SJSA1 (cell line): ENCODE results near the gene KDM4B. TPM values are rescaled to one million over a fixed set of nuclear protein-coding genes. Genes with fewer than 3 reads are reported as not detected.
A peak's percentile ranks its signal among the peaks of the same experiment; 100 is the strongest.
"Not testable (repeated sequence)": the region's sequence is repeated elsewhere in the genome, so short reads cannot be mapped to it uniquely, and the experiment has no call there.

Source experiments
- DNase-seq, 2 experiments: peaks; one replicate each; pipeline ENCODE4 v3.0.0-alpha.2; 2015 to 2020; ENCODE audit warnings: low spot score in 2 of 2, low read depth in 1 of 2
- H3K27ac ChIP-seq: fragments of 250-450 bp; sonication (Bioruptor Pico); 2 replicates; pipeline ENCODE4 v1.5.1; 2020; ENCODE audit warnings: mild to moderate bottlenecking, moderate library complexity
- H3K27me3 ChIP-seq: fragments of 250-450 bp; sonication (Bioruptor Pico); replicated peaks from 2 replicates; pipeline ENCODE4 v1.5.1; 2020; ENCODE audit warnings: mild to moderate bottlenecking, moderate library complexity
- H3K36me3 ChIP-seq: fragments of 250-450 bp; sonication (Bioruptor Pico); 2 replicates; pipeline ENCODE4 v1.5.1; 2020; ENCODE audit warnings: mild to moderate bottlenecking
- H3K4me1 ChIP-seq: fragments of 250-450 bp; sonication (Bioruptor Pico); replicated peaks from 2 replicates; pipeline ENCODE4 v1.6.1; 2021; ENCODE audit warnings: mild to moderate bottlenecking
- H3K4me3 ChIP-seq: fragments of 250-450 bp; sonication (Bioruptor Pico); 2 replicates; pipeline ENCODE4 v1.5.1; 2020; ENCODE audit warnings: mild to moderate bottlenecking
- H3K9me3 ChIP-seq: fragments of 250-450 bp; sonication (Bioruptor Pico); replicated peaks from 2 replicates; pipeline ENCODE4 v1.5.1; 2020; ENCODE audit warnings: mild to moderate bottlenecking
- total RNA-seq: library from RNA; depleted of rRNA; stranded (reverse); fragments of >200 nt; shearing (Covaris generic); gene quantifications from 2 replicates; pipeline ENCODE4 v1.2.3, GENCODE V29; 2014

Gene KDM4B
- total RNA-seq, 1 experiment from 2014 or later = 9.1 TPM

DNA sequence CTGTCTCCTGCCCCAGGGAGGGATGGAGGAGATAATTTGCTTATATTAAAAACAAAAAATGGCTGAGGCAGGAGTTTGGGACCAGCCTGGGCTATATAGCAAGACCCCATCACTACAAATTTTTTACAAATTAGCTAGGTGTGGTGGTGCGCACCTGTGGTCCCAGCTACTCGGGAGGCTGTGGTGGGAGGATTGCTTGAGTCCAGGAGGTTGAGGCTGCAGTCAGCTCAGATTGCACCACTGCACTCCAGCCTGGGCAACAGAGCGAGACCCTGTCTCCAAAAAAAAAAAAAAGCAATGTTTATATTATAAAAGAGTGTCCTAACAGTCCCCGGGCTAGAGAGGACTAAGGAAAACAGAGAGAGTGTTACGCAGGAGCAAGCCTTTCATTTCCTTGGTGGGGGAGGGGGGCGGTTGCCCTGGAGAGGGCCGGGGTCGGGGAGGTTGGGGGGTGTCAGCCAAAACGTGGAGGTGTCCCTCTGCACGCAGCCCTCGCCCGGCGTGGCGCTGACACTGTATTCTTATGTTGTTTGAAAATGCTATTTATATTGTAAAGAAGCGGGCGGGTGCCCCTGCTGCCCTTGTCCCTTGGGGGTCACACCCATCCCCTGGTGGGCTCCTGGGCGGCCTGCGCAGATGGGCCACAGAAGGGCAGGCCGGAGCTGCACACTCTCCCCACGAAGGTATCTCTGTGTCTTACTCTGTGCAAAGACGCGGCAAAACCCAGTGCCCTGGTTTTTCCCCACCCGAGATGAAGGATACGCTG, 184.0 kb downstream of the KDM4B start:
- Histone ChIP-seq H3K4me1 (no peaks in the 10 kb centered on the region), H3K4me3 (no peak overlapping the region), H3K9me3 (no peaks in the 10 kb centered on the region), H3K27ac (no peak overlapping the region), H3K36me3 (peaks cover 8% of the 10 kb centered on the region; the same call in 1 of the 2 replicates), H3K27me3 (no peaks in the 10 kb centered on the region)
- no peak for DNase-seq

DNA sequence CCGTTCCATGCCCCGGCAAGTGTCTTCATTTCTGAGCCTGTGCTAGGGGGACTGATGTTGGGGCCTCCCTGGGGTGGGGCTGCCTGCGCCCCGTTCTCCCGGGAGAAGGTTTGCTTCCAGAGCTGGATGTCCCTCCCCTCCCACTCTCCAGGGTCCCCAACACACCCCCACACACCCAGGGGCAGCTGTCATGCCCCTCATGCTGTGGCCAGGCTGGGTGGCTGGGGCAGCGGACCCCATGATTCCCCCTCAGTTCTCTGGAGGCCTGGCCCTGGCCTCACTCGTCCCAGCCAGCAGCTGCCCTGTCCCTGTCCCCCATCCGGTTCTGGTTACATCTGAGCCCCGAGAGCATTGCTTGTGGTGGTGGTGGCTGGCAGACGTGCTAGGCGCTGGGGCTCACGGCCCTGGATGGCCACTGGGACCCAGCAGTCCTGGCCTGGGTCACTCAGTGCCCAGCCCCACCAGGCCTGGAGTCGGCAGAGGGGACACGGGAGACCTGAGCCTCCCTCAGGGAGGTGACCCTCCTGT, 184.8 kb downstream of the KDM4B start:
- no peaks in the 10 kb centered on the region for H3K4me1 ChIP-seq
- peaks cover 3% of the 10 kb centered on the region; the same call in 1 of the 2 replicates for H3K9me3 ChIP-seq
- peaks cover 8% of the 10 kb centered on the region; the same call in 1 of the 2 replicates for H3K36me3 ChIP-seq
- H3K4me3 ChIP-seq = no peak overlapping the region
- no peaks in the 10 kb centered on the region for H3K27me3 ChIP-seq
- no peak overlapping the region for H3K27ac ChIP-seq
- DNase-seq = no peak

DNA sequence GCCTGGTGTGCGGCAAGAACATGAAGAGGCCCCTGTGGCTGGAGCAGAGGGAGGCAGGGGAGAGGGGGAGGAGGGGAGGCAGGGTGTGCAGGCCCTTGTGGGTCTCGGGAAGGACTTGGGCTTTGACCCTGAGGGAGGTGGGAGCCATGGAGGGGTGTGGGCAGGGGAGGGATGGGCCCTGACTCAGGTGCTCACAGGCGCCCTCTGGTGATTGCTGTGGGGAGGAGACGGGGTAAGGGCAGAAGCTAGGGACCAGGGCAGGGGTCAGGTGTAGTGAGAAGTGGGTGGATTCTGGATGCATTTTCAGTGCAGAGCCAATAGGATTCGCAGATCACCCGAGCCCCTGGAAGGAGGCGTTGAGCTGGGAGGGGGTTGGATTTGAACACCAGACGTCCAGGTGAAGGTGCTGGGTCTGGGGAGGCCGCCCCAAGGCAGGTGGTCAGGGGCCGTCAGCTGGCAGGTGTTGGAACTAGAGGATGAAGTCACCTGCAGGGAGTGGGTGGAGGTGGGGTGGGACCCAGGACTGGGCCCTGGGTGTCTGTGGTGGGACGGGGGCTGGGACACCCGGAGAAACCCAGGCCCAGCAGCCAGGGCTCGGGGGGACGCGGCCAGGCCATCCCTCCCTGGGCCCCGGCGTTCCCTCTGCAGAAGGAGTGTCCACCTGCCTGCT, 185.4 kb downstream of the KDM4B start:
- Histone ChIP-seq H3K27ac (no peak overlapping the region), H3K9me3 (peaks cover 4% of the 10 kb centered on the region; the same call in 1 of the 2 replicates), H3K27me3 (no peaks in the 10 kb centered on the region), H3K4me3 (no peak overlapping the region), H3K4me1 (no peaks in the 10 kb centered on the region), H3K36me3 (peaks cover 2% of the 10 kb centered on the region; the same call in 1 of the 2 replicates)
- DNase-seq = peak in 1 of 2 experiments; percentile 60

DNA sequence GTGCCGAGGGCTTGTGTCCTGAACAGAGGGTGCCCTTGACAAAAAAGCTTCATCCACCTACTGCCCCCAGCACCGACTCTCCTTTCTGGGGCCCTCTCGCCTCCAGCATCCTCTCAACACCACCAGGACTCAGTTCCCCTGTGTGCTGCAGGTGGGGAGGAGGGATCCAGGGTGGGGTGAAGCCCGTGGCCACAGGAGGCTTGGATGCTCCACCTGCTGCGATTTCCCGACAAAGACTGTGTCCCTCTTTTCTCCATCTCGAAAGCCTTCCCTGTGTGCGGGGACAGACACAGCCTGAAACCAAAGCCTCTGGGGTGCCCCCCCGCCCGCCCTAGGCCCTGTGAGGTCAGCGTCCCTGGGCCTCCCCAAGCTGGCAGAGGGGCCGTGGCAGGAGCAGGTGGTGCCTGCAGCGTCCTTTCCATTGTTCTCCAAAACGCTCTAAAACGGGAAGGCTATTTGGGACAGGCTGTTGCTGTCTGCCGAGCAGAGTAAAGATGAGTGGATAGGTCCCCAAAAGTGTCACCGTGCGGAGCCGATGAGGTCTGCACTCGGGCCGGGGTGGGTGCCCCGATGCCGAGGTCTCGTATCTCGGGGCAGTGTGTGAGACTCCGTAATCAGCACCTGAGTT, 186.0 kb downstream of the KDM4B start:
- no peak for DNase-seq
- Histone ChIP-seq H3K4me1 (no peaks in the 10 kb centered on the region), H3K9me3 (peaks cover 4% of the 10 kb centered on the region; the same call in 1 of the 2 replicates), H3K27me3 (no peaks in the 10 kb centered on the region), H3K4me3 (no peak overlapping the region), H3K36me3 (peaks cover 2% of the 10 kb centered on the region; the same call in 1 of the 2 replicates), H3K27ac (no peak overlapping the region)

DNA sequence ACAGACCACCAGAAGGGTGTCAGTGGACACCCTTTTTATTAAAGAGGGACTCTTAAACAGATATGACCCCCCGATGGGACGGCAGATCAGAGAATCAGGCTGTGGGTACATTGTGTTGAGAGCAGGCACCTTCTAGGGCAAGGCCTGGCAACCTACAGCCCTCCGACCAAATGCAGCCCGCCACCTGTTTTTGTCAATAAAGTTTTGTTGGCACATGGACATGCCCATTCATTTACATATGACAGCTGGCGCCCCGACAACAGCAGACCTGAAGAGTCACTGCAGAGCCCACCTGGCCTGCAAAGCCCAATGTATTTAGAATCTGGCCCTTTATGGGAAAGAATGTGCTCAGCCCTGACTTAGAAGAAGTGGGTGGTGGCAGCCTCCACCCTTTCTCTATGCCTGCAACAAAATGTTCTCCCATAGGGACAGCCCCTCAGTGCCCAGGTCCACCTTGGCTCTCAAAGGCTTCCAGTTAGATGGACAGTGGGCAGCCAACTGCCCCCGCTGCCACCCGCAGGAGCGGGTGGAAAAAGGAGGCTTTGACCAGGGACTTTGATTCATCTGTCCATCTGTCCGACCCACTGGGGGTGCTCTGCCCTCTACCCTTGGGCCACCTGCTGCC, 186.8 kb downstream of the KDM4B start:
- DNase-seq = no peak
- Histone ChIP-seq H3K27me3 (no peaks in the 10 kb centered on the region), H3K9me3 (peaks cover 4% of the 10 kb centered on the region; the same call in 1 of the 2 replicates), H3K36me3 (peaks cover 2% of the 10 kb centered on the region; the same call in 1 of the 2 replicates), H3K4me1 (no peaks in the 10 kb centered on the region), H3K4me3 (no peak overlapping the region), H3K27ac (no peak overlapping the region)

DNA sequence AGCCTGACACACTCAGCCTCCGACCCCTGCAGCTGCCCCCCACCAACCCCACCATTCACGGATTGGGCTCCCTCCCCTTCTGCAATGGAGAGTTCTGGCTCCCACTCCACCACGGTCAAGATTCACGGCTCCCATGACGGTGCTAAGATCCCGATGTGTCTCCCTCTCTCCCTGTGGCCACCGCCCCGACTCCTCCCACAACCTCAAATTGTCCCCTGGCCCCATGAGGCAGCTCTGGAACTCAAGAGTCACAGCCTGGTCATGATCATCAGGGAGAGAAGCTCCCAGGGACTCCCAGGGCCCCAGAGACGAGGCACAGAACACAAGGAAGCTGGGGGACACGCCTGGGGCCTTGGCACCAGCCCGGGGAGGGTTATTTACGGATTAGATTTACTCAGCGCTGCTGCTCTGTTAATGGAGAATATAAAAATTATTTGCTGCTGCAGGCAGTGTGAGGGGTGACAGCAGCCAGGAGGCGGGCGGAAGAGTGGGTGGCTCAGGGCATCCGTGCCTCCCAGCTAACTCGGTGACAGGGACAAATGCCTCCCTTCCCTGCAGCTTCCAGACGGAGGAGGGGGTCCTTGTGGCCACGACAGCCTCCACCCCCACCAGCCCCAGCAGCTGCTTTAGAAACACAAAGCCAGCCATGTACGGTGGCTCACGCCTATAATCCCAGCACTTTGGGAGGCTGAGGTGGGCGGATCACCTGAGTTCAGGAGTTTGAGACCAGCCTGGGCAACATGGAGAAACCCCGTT, 187.5 kb downstream of the KDM4B start:
- H3K4me3 ChIP-seq = no peak overlapping the region
- no peaks in the 10 kb centered on the region for H3K4me1 ChIP-seq
- no peaks in the 10 kb centered on the region for H3K27me3 ChIP-seq
- H3K27ac ChIP-seq = no peak overlapping the region
- H3K36me3 ChIP-seq = peaks cover 2% of the 10 kb centered on the region; the same call in 1 of the 2 replicates
- H3K9me3 ChIP-seq = peaks cover 4% of the 10 kb centered on the region; the same call in 1 of the 2 replicates
- no peak for DNase-seq

DNA sequence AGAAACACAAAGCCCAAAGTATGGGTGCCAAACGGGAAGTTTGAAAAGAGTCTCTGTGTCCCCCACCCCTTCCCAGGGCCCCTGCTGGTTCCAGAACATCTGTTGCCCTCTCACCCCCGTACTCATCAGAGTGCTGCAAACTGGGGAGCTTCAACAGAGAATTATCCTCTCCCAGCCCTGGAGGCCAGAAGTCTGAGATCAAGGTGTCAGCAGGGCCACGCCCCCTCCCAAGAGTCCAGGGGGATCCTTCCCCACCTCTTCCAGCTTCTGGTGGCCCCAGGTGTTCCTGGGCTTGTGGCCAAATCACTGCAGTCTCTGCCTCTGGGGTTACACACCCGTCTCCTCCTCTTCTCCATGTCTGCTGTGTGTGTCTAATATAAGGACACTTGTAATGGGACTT, 188.3 kb downstream of the KDM4B start:
- Histone ChIP-seq H3K9me3 (peaks cover 4% of the 10 kb centered on the region; the same call in 1 of the 2 replicates), H3K4me3 (no peak overlapping the region), H3K27ac (no peak overlapping the region), H3K27me3 (no peaks in the 10 kb centered on the region), H3K36me3 (peaks cover 2% of the 10 kb centered on the region; the same call in 1 of the 2 replicates), H3K4me1 (no peaks in the 10 kb centered on the region)
- DNase-seq = no peak

DNA sequence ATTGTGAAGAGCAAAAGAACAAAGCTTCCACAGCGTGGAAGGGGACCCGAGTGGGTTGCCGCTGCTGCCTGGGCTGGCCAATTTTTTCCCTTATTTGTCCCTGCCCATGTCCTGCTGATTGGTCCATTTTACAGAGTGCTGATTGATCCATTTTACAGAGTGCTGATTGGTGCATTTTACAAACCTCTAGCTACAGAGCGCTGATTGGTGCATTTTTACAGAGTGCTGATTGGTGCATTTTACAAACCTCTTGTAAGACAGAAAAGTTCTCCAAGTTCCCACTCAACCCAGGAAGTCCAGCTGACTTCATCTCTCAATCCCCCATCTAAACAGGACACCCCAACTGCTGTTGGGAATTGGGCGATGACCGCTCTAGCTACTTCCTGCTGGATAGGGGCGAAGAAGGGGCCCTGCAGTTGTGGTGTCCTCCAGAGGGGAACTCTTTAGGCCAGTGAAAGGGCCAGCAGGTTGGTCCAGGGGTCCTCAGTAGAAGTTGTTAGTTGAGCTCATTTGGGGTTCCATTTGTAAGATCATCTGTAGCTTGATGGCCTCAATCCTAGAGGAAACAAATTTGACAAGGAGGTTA, 189.7 kb downstream of the KDM4B start:
- not testable (repeated sequence) for H3K27me3 ChIP-seq, DNase-seq, H3K36me3 ChIP-seq, H3K27ac ChIP-seq, H3K9me3 ChIP-seq, H3K4me1 ChIP-seq, H3K4me3 ChIP-seq

DNA sequence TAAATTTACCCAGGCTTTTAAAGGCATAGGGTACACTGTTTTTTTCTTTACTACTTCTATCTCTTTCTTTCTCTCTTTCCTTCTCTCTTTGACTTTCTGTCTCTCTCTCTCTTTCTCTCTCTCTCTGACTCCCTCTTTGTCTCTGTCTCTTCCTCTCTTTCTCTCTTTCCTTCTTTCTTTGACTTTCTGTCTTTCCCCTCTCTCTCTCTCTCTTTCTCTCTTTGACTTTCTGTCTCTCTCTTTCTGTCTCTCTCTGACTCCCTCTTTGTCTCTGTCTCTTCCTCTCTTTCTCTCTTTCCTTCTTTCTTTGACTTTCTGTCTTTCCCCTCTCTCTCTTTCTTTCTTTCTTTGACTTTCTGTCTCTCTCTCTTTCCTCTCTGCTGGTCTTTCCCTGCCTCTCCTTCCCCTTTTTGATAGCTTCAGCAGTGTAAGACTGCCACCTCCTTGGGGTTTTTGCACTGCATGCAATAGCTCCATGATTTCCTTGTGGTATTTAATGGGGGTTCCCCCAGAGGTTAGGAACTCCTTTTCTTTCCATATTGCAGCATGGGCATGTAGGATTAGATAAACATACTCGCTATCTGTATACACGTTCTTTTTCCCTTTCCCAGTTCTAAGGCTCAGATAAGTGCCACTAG, 191.4 kb downstream of the KDM4B start:
- H3K4me1 ChIP-seq, H3K9me3 ChIP-seq, DNase-seq, H3K27ac ChIP-seq, H3K36me3 ChIP-seq, H3K27me3 ChIP-seq, H3K4me3 ChIP-seq: not testable (repeated sequence)

DNA sequence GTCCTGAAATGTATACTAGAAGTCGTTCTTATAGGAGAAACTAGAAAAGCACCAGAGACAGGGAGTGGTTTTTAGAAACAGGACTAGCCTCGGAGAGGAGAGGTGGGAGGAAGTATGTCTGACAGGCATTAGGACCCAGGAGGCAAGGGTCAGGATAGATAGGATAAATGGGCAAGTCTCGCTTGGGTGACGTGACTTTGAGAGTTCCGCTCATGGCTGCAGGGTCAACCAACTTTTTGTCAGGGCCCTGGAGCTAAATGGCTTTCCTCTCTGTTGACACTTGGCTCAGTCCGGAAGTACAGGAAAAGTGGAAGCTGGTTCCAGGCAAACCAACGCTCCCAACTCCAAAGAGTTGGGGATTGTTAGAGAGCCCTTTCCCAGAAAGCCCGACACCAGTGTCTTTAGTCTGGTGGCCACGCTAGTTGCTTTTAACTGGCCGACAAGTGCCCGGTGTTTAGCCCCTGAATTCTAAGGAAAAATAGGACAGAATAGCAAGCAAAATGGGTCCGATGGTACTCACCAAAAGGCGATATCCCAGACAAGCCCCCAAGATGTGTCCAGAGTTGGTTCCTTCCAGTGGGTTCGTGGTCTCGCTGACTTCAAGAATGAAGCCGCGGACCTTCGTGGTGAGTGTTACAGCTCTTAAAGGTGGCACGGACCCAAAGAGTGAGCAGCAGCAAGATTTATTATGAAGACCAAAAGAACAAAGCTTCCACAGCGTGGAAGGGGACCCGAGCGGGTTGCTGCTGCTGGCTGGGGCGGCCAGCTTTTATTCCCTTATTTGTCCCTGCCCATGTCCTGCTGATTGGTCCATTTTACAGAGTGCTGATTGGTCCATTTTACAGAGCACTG, 196.2 kb downstream of the KDM4B start:
- H3K27ac ChIP-seq, H3K27me3 ChIP-seq, DNase-seq, H3K9me3 ChIP-seq, H3K36me3 ChIP-seq, H3K4me3 ChIP-seq: not testable (repeated sequence)
- H3K4me1 ChIP-seq = peaks cover 14% of the 10 kb centered on the region

DNA sequence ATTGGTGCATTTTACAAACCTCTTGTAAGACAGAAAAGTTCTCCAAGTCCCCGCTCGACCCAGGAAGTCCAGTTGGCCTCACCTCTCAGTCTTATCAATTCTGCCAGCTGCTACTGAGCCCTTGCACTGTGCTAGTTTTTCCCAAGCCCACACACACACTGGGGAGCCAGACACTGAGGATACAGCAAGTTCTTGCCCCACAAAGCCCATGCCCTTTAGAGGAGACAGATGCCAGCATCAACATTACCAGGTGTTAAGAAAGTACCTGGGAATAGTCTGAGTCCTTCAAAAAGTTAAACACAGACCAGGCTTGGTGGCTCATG, 196.7 kb downstream of the KDM4B start:
- no peak for DNase-seq
- no peaks in the 10 kb centered on the region for H3K36me3 ChIP-seq
- no peak overlapping the region for H3K27ac ChIP-seq
- H3K4me1 ChIP-seq = peaks cover 18% of the 10 kb centered on the region
- H3K4me3 ChIP-seq = no peak overlapping the region
- H3K9me3 ChIP-seq = no peaks in the 10 kb centered on the region
- no peaks in the 10 kb centered on the region for H3K27me3 ChIP-seq

DNA sequence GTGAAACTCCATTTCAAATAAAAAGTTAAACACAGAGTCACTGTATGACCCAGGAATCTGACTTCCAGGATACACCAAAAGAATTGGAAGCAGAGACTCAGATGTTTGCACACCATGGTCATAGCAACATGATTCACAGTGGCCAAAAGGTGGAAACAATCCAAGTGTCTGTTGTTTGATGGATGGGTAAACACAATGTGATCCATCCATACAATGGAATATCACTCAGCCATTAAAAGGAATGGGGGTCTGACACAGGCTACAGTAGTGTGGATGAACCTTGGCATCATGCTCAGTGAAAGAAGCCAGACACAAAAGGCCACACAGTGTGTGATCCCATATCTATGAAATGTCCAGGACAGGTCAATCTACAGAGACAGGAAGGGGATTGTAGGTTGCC, 197.3 kb downstream of the KDM4B start:
- Histone ChIP-seq H3K4me1 (peaks cover 23% of the 10 kb centered on the region), H3K4me3 (no peak overlapping the region), H3K27ac (no peak overlapping the region), H3K27me3 (no peaks in the 10 kb centered on the region), H3K36me3 (no peaks in the 10 kb centered on the region), H3K9me3 (no peaks in the 10 kb centered on the region)
- DNase-seq = no peak
